ENCODE measurements around the gene SHISA9.

Gene SHISA9

DNA sequence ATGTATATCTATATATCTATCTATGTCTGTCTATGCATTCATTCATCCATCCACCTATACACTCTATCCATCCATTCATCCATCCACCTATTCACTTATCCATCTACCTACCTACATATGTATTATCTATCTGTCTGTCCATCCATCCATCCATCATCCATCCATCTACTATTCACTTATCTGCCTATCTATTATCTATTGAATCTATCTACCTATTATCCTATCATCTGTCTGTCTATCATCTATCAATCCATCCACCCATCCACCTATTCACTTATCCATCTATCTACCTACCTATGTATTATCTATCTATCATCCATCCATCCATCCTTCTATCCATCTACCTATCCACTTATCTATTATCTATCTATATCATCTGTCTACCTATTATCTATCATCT lies 302.3 kb downstream of the SHISA9 start:
- no peak overlapping the region for H3K4me3 ChIP-seq (ENCODE audit: low read depth, low read length)
- no peak overlapping the region for H3K9ac ChIP-seq (ENCODE audit: low read depth, low read length)
- H3K4me1 ChIP-seq (ENCODE audit: control insufficient read depth, insufficient read depth, low read length), result no peaks in the 10 kb centered on the region
- H3K27ac ChIP-seq (ENCODE audit: low read depth, low read length), result no peak overlapping the region
- H3K36me3 ChIP-seq (ENCODE audit: control insufficient read depth, insufficient read depth, low read length), result no peaks in the 10 kb centered on the region
- H3K9me3 ChIP-seq (ENCODE audit: control insufficient read depth, insufficient read depth, low read length), result no peaks in the 10 kb centered on the region
- no peaks in the 10 kb centered on the region for H3K27me3 ChIP-seq (ENCODE audit: control insufficient read depth, insufficient read depth, low read length)

DNA sequence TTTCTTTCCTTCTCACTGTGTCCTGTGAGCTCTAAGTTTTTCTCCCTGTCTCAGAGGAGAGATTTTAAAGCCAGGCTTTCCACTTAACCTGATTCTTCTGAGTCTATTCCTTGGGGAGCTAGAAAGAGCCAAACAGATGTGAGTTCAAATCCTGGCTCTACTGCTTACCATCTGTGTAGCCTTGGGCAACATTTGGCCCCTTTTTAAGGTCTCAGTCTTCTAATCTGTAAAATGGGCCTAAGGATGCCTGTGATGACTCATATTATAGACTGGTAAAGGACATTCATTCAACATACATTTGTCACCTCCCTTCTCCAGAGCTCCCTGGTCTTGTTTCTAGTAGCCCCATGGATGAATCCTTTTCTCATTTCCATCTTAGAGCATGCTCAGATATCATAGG lies 304.0 kb downstream of the SHISA9 start:
- Histone ChIP-seq H3K4me1 (ENCODE audit: control insufficient read depth, insufficient read depth, low read length) (no peaks in the 10 kb centered on the region), H3K27me3 (ENCODE audit: control insufficient read depth, insufficient read depth, low read length) (no peaks in the 10 kb centered on the region), H3K9ac (ENCODE audit: low read depth, low read length) (no peak overlapping the region)

DNA sequence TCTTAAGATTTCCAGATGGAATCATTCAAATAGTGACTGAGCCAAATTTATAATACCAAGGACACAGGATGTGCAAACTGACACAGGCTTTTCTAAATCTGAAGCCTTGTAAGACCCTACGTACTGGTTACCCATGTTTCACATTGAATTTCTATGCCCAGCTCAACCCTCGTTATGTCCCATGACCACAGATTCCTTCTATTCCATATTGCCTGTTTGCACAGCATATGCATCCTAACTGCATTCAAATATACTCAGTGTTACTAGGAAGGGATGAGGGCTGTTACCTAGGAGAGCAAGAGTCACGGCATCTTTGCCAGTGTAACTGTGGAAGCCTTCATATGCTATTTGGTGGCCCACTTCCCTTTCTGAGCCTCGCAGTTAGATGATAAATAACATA lies 305.2 kb downstream of the SHISA9 start:
- H3K4me1 ChIP-seq (ENCODE audit: control insufficient read depth, insufficient read depth, low read length), result no peaks in the 10 kb centered on the region
- H3K4me3 ChIP-seq (ENCODE audit: low read depth, low read length), result no peak overlapping the region

More for the DNA sequence above, 304.0 kb downstream of the SHISA9 start:
- Histone ChIP-seq H3K9me3 (ENCODE audit: control insufficient read depth, insufficient read depth, low read length) (no peaks in the 10 kb centered on the region), H3K4me3 (ENCODE audit: low read depth, low read length) (no peak overlapping the region), H3K36me3 (ENCODE audit: control insufficient read depth, insufficient read depth, low read length) (no peaks in the 10 kb centered on the region), H3K27ac (ENCODE audit: low read depth, low read length) (no peak overlapping the region)

DNA sequence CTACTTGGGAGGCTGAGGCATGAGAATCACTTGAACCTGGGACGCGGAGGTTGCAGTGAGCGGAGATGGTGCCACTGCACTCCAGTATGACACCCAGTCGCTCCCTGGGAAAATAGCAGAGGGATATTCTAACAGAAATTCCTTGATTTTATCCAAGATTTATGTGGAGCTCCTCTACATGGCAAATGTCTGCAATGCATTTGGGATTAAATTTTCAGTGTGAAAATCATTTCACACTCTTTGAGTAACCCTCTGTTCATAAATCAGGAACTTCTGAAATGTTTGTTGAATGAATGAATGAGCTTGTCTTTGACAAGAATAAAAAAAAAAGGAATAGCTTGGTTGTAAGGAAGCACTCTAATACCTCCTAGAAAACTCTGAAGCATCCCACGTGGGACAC lies 305.8 kb downstream of the SHISA9 start:
- Histone ChIP-seq H3K4me3 (ENCODE audit: low read depth, low read length) (no peak overlapping the region), H3K36me3 (ENCODE audit: control insufficient read depth, insufficient read depth, low read length) (no peaks in the 10 kb centered on the region), H3K9ac (ENCODE audit: low read depth, low read length) (no peak overlapping the region), H3K27ac (ENCODE audit: low read depth, low read length) (no peak overlapping the region), H3K27me3 (ENCODE audit: control insufficient read depth, insufficient read depth, low read length) (no peaks in the 10 kb centered on the region), H3K4me1 (ENCODE audit: control insufficient read depth, insufficient read depth, low read length) (no peaks in the 10 kb centered on the region), H3K9me3 (ENCODE audit: control insufficient read depth, insufficient read depth, low read length) (no peaks in the 10 kb centered on the region)

More for the DNA sequence above, 305.2 kb downstream of the SHISA9 start:
- Histone ChIP-seq H3K27ac (ENCODE audit: low read depth, low read length) (no peak overlapping the region), H3K9me3 (ENCODE audit: control insufficient read depth, insufficient read depth, low read length) (no peaks in the 10 kb centered on the region), H3K9ac (ENCODE audit: low read depth, low read length) (no peak overlapping the region), H3K36me3 (ENCODE audit: control insufficient read depth, insufficient read depth, low read length) (no peaks in the 10 kb centered on the region), H3K27me3 (ENCODE audit: control insufficient read depth, insufficient read depth, low read length) (no peaks in the 10 kb centered on the region)

DNA sequence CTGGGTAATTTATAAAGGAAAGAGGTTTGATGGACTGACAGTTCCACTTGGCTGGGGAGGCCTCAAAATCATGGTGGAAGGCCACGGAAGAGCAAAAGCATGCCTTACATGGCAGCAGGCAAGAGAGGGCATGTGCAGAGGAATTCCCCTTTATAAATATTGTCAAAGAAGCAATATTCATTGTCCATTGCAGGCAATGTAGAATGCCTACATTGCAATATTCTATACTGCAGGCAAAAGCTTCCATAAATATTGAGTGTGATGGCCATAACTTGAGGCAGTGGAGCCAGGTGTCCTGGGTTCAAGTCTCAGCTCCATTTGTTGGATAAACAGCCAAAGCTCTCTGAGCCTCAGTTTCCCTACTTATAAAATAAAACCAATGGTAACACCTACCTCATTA lies 322.3 kb downstream of the SHISA9 start:
- Histone ChIP-seq H3K9ac (ENCODE audit: low read depth, low read length) (no peak overlapping the region), H3K27ac (ENCODE audit: low read depth, low read length) (no peak overlapping the region), H3K4me3 (ENCODE audit: low read depth, low read length) (no peak overlapping the region), H3K4me1 (ENCODE audit: control insufficient read depth, insufficient read depth, low read length) (no peaks in the 10 kb centered on the region), H3K9me3 (ENCODE audit: control insufficient read depth, insufficient read depth, low read length) (no peaks in the 10 kb centered on the region), H3K27me3 (ENCODE audit: control insufficient read depth, insufficient read depth, low read length) (no peaks in the 10 kb centered on the region), H3K36me3 (ENCODE audit: control insufficient read depth, insufficient read depth, low read length) (no peaks in the 10 kb centered on the region)

DNA sequence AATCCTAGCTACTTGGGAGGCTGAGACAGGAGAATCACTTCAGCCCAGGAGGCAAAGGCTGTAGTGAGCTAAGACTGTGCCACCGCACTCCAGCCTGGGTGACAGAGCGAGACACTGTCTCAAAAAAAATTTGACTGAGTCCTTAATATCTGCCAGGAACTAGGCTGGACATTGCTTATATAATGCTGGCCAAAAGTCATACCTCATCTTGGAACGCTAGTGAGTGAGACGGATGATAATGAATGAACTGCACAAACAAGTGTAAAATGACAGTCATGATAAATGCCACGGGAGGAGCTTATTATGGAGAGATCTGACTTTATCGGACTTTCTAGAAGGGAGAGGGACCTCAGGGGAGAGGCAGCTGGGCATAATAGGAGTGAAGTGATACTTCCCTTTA lies 327.6 kb downstream of the SHISA9 start:
- Histone ChIP-seq H3K9me3 (ENCODE audit: control insufficient read depth, insufficient read depth, low read length) (no peaks in the 10 kb centered on the region), H3K9ac (ENCODE audit: low read depth, low read length) (no peak overlapping the region), H3K36me3 (ENCODE audit: control insufficient read depth, insufficient read depth, low read length) (no peaks in the 10 kb centered on the region), H3K27ac (ENCODE audit: low read depth, low read length) (no peak overlapping the region), H3K4me1 (ENCODE audit: control insufficient read depth, insufficient read depth, low read length) (peaks cover 17% of the 10 kb centered on the region), H3K27me3 (ENCODE audit: control insufficient read depth, insufficient read depth, low read length) (no peaks in the 10 kb centered on the region), H3K4me3 (ENCODE audit: low read depth, low read length) (no peak overlapping the region)

DNA sequence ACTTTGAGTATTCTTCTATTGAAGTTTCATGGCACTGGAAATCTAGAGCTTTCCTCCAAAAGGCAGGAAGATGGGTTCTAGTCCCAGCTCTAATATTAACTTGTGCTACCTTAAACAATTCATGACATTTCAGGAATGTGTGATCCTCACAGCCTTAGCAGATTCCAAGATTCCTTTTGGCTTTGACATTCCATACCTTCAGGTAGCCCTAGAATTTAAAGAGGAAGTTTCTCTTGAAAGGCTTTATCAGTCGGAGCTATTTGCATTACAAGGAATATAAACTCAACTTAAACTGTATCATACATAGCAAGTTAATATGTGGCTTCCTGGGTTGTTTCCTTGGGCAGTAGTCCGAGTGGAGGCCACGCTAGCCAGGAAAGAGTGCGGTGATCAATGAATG lies 330.0 kb downstream of the SHISA9 start:
- H3K4me1 ChIP-seq (ENCODE audit: control insufficient read depth, insufficient read depth, low read length), result peaks cover 17% of the 10 kb centered on the region
- H3K9ac ChIP-seq (ENCODE audit: low read depth, low read length), result peak overlapping the region; percentile 41; the same call in 1 of the 2 replicates
- H3K9me3 ChIP-seq (ENCODE audit: control insufficient read depth, insufficient read depth, low read length), result no peaks in the 10 kb centered on the region
- no peaks in the 10 kb centered on the region for H3K36me3 ChIP-seq (ENCODE audit: control insufficient read depth, insufficient read depth, low read length)
- H3K4me3 ChIP-seq (ENCODE audit: low read depth, low read length), result no peak overlapping the region; the same call in 1 of the 2 replicates
- H3K27me3 ChIP-seq (ENCODE audit: control insufficient read depth, insufficient read depth, low read length), result no peaks in the 10 kb centered on the region
- H3K27ac ChIP-seq (ENCODE audit: low read depth, low read length), result peak overlapping the region; percentile 9

DNA sequence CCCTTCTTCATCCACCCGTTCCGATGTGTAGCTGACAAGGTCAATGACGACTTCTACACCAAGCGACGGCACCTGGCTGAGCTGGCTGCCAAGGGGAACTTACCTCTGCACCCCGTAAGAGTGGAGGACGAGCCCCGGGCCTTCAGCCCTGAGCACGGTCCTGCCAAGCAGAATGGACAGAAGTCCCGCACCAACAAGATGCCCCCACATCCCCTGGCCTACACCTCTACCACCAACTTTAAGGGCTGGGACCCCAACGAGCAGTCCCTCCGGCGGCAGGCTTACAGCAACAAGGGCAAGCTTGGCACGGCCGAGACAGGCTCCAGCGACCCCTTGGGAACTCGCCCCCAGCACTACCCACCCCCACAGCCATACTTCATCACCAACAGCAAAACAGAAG lies 333.6 kb downstream of the SHISA9 start:
- Histone ChIP-seq H3K4me1 (ENCODE audit: control insufficient read depth, insufficient read depth, low read length) (peaks cover 17% of the 10 kb centered on the region), H3K27me3 (ENCODE audit: control insufficient read depth, insufficient read depth, low read length) (no peaks in the 10 kb centered on the region), H3K36me3 (ENCODE audit: control insufficient read depth, insufficient read depth, low read length) (no peaks in the 10 kb centered on the region), H3K9ac (ENCODE audit: low read depth, low read length) (no peak overlapping the region), H3K9me3 (ENCODE audit: control insufficient read depth, insufficient read depth, low read length) (no peaks in the 10 kb centered on the region), H3K27ac (ENCODE audit: low read depth, low read length) (no peak overlapping the region), H3K4me3 (ENCODE audit: low read depth, low read length) (no peak overlapping the region)

DNA sequence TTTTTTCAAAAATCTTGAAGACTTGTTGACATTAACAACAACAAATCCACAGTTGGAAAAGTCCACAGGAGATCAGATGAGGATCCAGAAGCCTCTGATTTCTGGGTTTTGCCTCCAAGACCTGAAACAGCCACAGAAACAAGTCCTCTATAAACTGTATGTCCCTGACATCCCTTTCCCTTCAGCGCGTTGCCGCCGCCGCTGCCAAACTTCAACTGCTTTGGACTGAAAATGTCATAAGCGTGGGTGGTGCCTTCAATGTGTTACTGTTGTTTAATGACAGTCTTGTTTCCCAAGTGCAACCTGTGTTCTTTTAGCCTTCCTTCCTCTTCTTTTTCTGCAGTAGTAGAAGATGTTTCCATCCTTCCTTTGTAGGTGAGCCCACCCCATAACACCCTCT lies 334.9 kb downstream of the SHISA9 start:
- H3K4me1 ChIP-seq (ENCODE audit: control insufficient read depth, insufficient read depth, low read length), result peaks cover 12% of the 10 kb centered on the region
- no peaks in the 10 kb centered on the region for H3K27me3 ChIP-seq (ENCODE audit: control insufficient read depth, insufficient read depth, low read length)
- no peak overlapping the region for H3K27ac ChIP-seq (ENCODE audit: low read depth, low read length)
- no peak overlapping the region for H3K4me3 ChIP-seq (ENCODE audit: low read depth, low read length)
- H3K9me3 ChIP-seq (ENCODE audit: control insufficient read depth, insufficient read depth, low read length), result no peaks in the 10 kb centered on the region
- no peaks in the 10 kb centered on the region for H3K36me3 ChIP-seq (ENCODE audit: control insufficient read depth, insufficient read depth, low read length)
- no peak overlapping the region for H3K9ac ChIP-seq (ENCODE audit: low read depth, low read length)

DNA sequence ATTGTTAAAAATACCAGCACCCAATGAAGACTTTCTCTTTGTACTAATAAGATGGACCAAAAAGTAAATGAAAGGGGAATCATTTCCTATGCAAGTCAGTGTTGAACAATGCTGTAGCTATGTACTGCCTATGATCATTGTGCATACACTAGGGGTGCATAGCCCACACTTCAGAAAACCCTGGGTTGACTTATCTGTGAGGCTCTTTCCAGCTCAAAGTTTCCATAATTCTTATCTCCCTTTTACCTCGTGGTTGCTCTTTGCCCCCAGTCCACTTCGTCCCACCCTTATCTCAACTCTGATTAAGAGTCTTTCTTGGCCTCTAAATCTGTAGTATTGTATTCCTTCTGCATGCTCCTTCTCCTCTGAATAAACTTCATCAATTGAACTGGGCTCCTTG lies 336.8 kb downstream of the SHISA9 start:
- no peak overlapping the region for H3K9ac ChIP-seq (ENCODE audit: low read depth, low read length)
- H3K4me1 ChIP-seq (ENCODE audit: control insufficient read depth, insufficient read depth, low read length), result no peaks in the 10 kb centered on the region
- no peaks in the 10 kb centered on the region for H3K9me3 ChIP-seq (ENCODE audit: control insufficient read depth, insufficient read depth, low read length)

DNA sequence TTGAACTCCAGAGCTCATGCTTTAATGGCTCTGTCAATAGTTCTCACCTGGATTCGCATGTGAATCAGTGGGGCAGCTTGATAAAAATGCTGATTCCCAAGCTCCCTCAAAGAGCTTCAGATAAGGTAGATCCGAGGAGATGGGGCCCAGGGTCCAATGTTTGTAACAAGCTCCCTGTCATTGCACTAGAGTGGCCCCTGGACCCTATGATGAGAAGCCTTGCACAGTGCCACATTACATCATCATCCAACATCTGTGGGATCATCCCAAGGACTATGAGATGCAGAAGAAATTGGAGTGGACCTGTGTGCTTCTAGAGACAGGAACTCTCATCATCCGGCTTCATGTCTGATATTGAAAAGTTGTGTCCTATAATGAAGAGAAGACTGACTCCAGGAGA lies 340.8 kb downstream of the SHISA9 start:
- Histone ChIP-seq H3K36me3 (ENCODE audit: control insufficient read depth, insufficient read depth, low read length) (no peaks in the 10 kb centered on the region), H3K27ac (ENCODE audit: low read depth, low read length) (no peak overlapping the region), H3K4me3 (ENCODE audit: low read depth, low read length) (no peak overlapping the region), H3K9ac (ENCODE audit: low read depth, low read length) (no peak overlapping the region), H3K27me3 (ENCODE audit: control insufficient read depth, insufficient read depth, low read length) (no peaks in the 10 kb centered on the region), H3K9me3 (ENCODE audit: control insufficient read depth, insufficient read depth, low read length) (no peaks in the 10 kb centered on the region), H3K4me1 (ENCODE audit: control insufficient read depth, insufficient read depth, low read length) (no peaks in the 10 kb centered on the region)

More for the DNA sequence above, 336.8 kb downstream of the SHISA9 start:
- Histone ChIP-seq H3K4me3 (ENCODE audit: low read depth, low read length) (no peak overlapping the region), H3K27me3 (ENCODE audit: control insufficient read depth, insufficient read depth, low read length) (no peaks in the 10 kb centered on the region), H3K36me3 (ENCODE audit: control insufficient read depth, insufficient read depth, low read length) (no peaks in the 10 kb centered on the region), H3K27ac (ENCODE audit: low read depth, low read length) (no peak overlapping the region)

DNA sequence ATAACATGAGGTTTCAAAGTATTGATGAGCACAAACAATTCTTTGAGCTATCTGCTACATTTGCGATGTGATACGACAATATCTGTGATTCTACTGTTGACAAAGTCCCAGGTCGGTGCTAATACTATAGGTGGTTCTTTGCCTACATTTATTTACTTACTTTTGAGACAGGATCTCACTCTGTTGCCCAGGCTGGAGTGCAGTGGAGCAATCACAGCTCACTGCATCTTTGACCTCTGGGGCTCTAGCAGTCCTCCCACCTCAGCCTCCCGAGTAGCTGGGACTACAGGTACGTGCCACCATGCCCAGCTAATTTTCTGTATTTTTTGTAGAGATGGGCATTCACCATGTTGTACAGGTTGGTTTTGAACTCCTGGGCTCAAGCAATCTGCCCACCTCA lies 343.4 kb downstream of the SHISA9 start:
- Histone ChIP-seq H3K36me3 (ENCODE audit: control insufficient read depth, insufficient read depth, low read length) (no peaks in the 10 kb centered on the region), H3K4me1 (ENCODE audit: control insufficient read depth, insufficient read depth, low read length) (no peaks in the 10 kb centered on the region), H3K9ac (ENCODE audit: low read depth, low read length) (no peak overlapping the region), H3K9me3 (ENCODE audit: control insufficient read depth, insufficient read depth, low read length) (no peaks in the 10 kb centered on the region), H3K4me3 (ENCODE audit: low read depth, low read length) (no peak overlapping the region), H3K27ac (ENCODE audit: low read depth, low read length) (no peak overlapping the region), H3K27me3 (ENCODE audit: control insufficient read depth, insufficient read depth, low read length) (no peaks in the 10 kb centered on the region)

All from HUES48 (cell line).